Mesothelial cell of epicardium (in vitro differentiated cells): ENCODE data around the gene STRIP1. TPM values are rescaled to one million over a fixed set of nuclear protein-coding genes. Genes with fewer than 3 reads are reported as not detected.

Experiments used
- DNase-seq, 2 experiments: peaks; one replicate each; pipeline ENCODE4 v3.0.0; 2021; ENCODE audit warnings: low spot score in 2 of 2; ENCODE audit not compliant: unreplicated experiment in 2 of 2
- H3K27ac Mint-ChIP-seq: 2 replicates; pipeline ENCODE4 v1.8.0; 2021; ENCODE audit warnings: mixed read lengths
- H3K27me3 Mint-ChIP-seq: 2 replicates; pipeline ENCODE4 v1.8.0; 2021; ENCODE audit warnings: low read depth, mixed read lengths
- H3K36me3 Mint-ChIP-seq: 2 replicates; pipeline ENCODE4 v1.8.0; 2021; ENCODE audit warnings: mixed read lengths
- H3K4me1 Mint-ChIP-seq: 2 replicates; pipeline ENCODE4 v1.8.0; 2021; ENCODE audit warnings: mixed read lengths
- H3K4me3 Mint-ChIP-seq: 2 replicates; pipeline ENCODE4 v1.8.0; 2021; ENCODE audit warnings: mild to moderate bottlenecking, moderate library complexity, mixed read lengths
- H3K9me3 Mint-ChIP-seq: 2 replicates; pipeline ENCODE4 v1.8.0; 2021; ENCODE audit warnings: mixed read lengths
- total RNA-seq: library from RNA; stranded (reverse); gene quantifications from 3 replicates; pipeline ENCODE4 v1.2.1, GENCODE V29; 2021
- TF ChIP-seq, protein P1 (sequence below): fragments of 200-600 bp; sonication (generic); IDR thresholded peaks from one replicate; pipeline ENCODE4 v1.5.0; 2021; ENCODE audit warnings: antibody characterized with exemption; ENCODE audit not compliant: unreplicated experiment

STRIP1 gene
- total RNA-seq, 1 donor from 2014 or later, result 96.0 TPM

DNA sequence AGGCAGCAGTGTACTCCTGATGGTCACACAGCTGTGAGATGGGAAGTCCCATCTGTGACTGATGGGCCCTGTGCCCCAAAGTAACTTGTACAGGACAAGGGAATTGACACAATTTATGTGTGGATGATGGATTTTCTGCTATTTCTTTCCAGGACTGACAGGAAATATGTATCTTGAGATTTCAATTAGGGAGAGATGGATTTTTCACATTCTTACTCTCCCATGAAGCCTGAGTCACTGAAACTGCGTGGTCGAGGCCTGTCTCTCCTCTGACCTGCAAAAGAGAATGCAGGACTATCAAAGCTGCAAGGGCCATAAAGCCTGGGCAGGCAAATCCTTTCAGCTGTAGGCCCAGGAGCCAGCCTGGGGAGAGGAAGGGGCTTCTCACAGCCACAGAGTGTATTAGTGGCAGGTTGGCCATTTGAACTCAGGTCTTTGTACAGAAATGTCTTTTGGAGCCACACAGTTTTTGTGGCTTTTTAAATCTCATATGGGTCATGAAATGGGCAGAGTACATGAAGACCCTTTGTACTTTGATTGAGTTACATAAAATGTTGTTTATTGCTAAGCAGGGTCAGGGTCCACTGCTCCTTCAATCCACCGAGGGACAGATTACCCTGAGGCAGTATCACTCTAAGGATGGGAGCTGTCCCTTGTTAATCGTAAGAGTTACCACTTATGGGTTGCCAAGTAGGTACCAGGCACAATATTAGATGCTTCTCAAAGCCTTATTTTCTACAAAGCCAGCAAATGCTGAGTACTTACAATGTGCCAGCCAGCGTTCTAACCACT, 21.3 kb downstream of the STRIP1 start:
- peaks cover 44% of the 10 kb centered on the region for H3K36me3 Mint-ChIP-seq
- no peak for DNase-seq
- peak overlapping the region; percentile 91 for H3K27ac Mint-ChIP-seq
- H3K27me3 Mint-ChIP-seq, result no peaks in the 10 kb centered on the region
- TF ChIP-seq, protein P1, sequence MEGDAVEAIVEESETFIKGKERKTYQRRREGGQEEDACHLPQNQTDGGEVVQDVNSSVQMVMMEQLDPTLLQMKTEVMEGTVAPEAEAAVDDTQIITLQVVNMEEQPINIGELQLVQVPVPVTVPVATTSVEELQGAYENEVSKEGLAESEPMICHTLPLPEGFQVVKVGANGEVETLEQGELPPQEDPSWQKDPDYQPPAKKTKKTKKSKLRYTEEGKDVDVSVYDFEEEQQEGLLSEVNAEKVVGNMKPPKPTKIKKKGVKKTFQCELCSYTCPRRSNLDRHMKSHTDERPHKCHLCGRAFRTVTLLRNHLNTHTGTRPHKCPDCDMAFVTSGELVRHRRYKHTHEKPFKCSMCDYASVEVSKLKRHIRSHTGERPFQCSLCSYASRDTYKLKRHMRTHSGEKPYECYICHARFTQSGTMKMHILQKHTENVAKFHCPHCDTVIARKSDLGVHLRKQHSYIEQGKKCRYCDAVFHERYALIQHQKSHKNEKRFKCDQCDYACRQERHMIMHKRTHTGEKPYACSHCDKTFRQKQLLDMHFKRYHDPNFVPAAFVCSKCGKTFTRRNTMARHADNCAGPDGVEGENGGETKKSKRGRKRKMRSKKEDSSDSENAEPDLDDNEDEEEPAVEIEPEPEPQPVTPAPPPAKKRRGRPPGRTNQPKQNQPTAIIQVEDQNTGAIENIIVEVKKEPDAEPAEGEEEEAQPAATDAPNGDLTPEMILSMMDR, result no peak
- H3K4me1 Mint-ChIP-seq, result peaks cover 68% of the 10 kb centered on the region
- H3K9me3 Mint-ChIP-seq, result no peaks in the 10 kb centered on the region
- H3K4me3 Mint-ChIP-seq, result no peak overlapping the region

GRCh38 chr1:110056285-110056683, 21.9 kb downstream of the STRIP1 start:
- TF ChIP-seq, protein P1, result no peak
- H3K9me3 Mint-ChIP-seq, result no peaks in the 10 kb centered on the region
- H3K4me3 Mint-ChIP-seq, result no peak overlapping the region
- H3K27me3 Mint-ChIP-seq, result no peaks in the 10 kb centered on the region
- peaks cover 42% of the 10 kb centered on the region for H3K36me3 Mint-ChIP-seq
- peaks cover 71% of the 10 kb centered on the region for H3K4me1 Mint-ChIP-seq
- H3K27ac Mint-ChIP-seq, result peak overlapping the region; percentile 91
- no peak for DNase-seq

GRCh38 chr1:110056776-110057175, 22.4 kb downstream of the STRIP1 start:
- Mint-ChIP-seq H3K4me1 (peaks cover 76% of the 10 kb centered on the region), H3K27ac (peak overlapping the region; percentile 91), H3K4me3 (no peak overlapping the region), H3K36me3 (peaks cover 44% of the 10 kb centered on the region), H3K9me3 (no peaks in the 10 kb centered on the region), H3K27me3 (no peaks in the 10 kb centered on the region)
- TF ChIP-seq, protein P1, result no peak
- DNase-seq, result no peak

- peak overlapping the region; percentile 5 for H3K4me3 Mint-ChIP-seq
- TF ChIP-seq, protein P1, result no peak
- H3K27me3 Mint-ChIP-seq, result no peaks in the 10 kb centered on the region
- H3K4me1 Mint-ChIP-seq, result peaks cover 89% of the 10 kb centered on the region
- peak in 1 of 2 experiments; percentile 59 for DNase-seq
- peaks cover 36% of the 10 kb centered on the region for H3K36me3 Mint-ChIP-seq
- no peaks in the 10 kb centered on the region for H3K9me3 Mint-ChIP-seq
- H3K27ac Mint-ChIP-seq, result peak overlapping the region; percentile 91
Observed at GRCh38 chr1:110057963-110058518, 23.6 kb downstream of the STRIP1 start.

DNA sequence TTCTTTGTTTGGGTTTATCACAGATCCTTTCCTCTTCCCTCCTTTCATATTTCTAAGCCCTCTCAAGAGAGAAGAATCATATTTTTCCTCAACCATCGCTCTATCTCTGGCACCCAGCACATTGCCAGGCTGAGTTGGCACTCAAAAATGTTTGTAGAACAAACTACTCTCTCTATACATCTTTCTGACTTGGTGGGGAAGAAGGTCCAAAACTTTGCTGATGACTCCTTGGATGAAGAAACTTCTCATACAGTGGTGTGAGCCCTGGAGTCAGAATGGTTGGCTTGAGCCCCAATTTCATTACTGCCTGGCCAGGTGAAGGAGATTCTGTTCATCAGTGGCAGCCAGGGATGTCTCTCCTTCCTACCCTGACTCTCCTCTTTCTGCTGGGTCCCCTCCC, 24.2 kb downstream of the STRIP1 start:
- Mint-ChIP-seq H3K36me3 (peaks cover 31% of the 10 kb centered on the region), H3K4me1 (peaks cover 90% of the 10 kb centered on the region), H3K9me3 (no peaks in the 10 kb centered on the region), H3K4me3 (peak overlapping the region; percentile 20), H3K27me3 (no peaks in the 10 kb centered on the region), H3K27ac (peak overlapping the region; percentile 91)
- no peak for DNase-seq
- TF ChIP-seq, protein P1, result no peak
